Measurements from ENCODE around the gene SLC51B.

- TF ChIP-seq CTCF (conservative IDR thresholded peaks at IDR 0.05 in 1 of 2, IDR thresholded peaks at IDR 0.05 in 1 of 2; ENCODE audit: extremely low read depth in 1 of 2, insufficient read depth in 1 of 2, low read depth in 1 of 2, low read length in 2 of 2) (no peak), EZH2 (IDR thresholded peaks at IDR 0.05; ENCODE audit: borderline replicate concordance, low read length) (no peak)
These were observed 31.5 kb downstream of the SLC51B start, which contains the start of gene KBTBD13 for GRCh38 chr15:65076486-65077290.

All from mammary epithelial cell (primary cell).